A673 (cell line): ENCODE data around the gene RIC1.

Source experiments
- EZH2 ChIP-seq: fragments of 200-600 bp; sonication (generic); IDR thresholded peaks from 2 replicates; pipeline ENCODE4 v1.6.1; 2017; ENCODE audit warnings: borderline replicate concordance, low read depth, mild to moderate bottlenecking, mixed read lengths, antibody characterized with exemption, low read length; ENCODE audit not compliant: poor library complexity, severe bottlenecking
- TF ChIP-seq, protein P1 (sequence below): fragments of 300-800, 200-600 bp; sonication (generic); conservative IDR thresholded peaks from 2 replicates; pipeline ENCODE4 v1.5.1; 2017; ENCODE audit warnings: low read depth, mild to moderate bottlenecking, antibody characterized with exemption, low read length, moderate library complexity, mixed read lengths

DNA sequence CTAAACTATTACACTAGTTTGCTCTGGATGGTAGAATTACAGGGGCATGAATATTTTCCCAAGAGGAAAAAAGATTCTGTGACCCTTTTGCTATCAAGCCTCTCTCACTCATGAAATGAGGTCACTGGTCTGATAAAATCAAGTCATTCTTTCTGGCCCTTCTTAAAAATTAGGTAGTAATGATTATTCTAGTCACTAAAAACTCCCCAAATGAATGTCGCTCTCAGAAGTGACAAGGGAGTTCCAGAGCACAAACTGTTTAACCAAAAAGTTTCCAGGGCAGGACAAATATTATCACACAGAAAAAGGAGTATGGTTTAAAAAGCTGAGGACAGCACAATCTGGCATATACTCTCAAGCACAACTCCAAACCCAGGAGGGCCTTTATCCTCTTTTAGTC lies 191.5 kb downstream of the RIC1 start:
- TF ChIP-seq, protein P1, sequence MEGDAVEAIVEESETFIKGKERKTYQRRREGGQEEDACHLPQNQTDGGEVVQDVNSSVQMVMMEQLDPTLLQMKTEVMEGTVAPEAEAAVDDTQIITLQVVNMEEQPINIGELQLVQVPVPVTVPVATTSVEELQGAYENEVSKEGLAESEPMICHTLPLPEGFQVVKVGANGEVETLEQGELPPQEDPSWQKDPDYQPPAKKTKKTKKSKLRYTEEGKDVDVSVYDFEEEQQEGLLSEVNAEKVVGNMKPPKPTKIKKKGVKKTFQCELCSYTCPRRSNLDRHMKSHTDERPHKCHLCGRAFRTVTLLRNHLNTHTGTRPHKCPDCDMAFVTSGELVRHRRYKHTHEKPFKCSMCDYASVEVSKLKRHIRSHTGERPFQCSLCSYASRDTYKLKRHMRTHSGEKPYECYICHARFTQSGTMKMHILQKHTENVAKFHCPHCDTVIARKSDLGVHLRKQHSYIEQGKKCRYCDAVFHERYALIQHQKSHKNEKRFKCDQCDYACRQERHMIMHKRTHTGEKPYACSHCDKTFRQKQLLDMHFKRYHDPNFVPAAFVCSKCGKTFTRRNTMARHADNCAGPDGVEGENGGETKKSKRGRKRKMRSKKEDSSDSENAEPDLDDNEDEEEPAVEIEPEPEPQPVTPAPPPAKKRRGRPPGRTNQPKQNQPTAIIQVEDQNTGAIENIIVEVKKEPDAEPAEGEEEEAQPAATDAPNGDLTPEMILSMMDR: no peak
- TF ChIP-seq EZH2: no peak
